Measurements from ENCODE around the gene ABCB10. TPM values are rescaled to one million over a fixed set of nuclear protein-coding genes. Genes with fewer than 3 reads are reported as not detected.

The ABCB10 gene
- total RNA-seq (2021) (20.0 and 23.3 TPM in 2 replicates), Bru-seq, nascent RNA (percentile 70 among the genes with signal in this experiment), BruChase-seq, experiment 1, labeled RNA remaining after a 2-hour chase (percentile 79 among the genes with signal in this experiment), BruChase-seq, experiment 2, labeled RNA remaining after a 6-hour chase (percentile 81 among the genes with signal in this experiment)
- long read RNA-seq, transcript ABCB10-201 (13 exons, 3,857 nt): major isoform, 44 of 56 reads
- long read RNA-seq, partial matches to known transcripts: 4 of 56 reads
- long read RNA-seq, other reads (novel, unspliced or antisense): 8 of 56 reads

GRCh38 chr1:229558460-229559335 is at the start of gene ABCB10:
Gene ABCB10, minus strand, starts transcription at chr1:229558707. Its CDS starts 55 bp downstream, at chr1:229558652.
- H3K9me3 ChIP-seq (ENCODE audit: low read depth, low read length, poor library complexity, severe bottlenecking): no peaks in the 10 kb centered on the region
- no peaks in the 10 kb centered on the region for H3K36me3 ChIP-seq (ENCODE audit: insufficient read depth, low read length, poor library complexity, severe bottlenecking)
- peak; percentile 98 for DNase-seq (ENCODE audit: low spot score)
- no peaks in the 10 kb centered on the region for H3K27me3 ChIP-seq (replicated peaks; ENCODE audit: insufficient read depth, low read depth, low read length, poor library complexity)
- TF ChIP-seq CTCF (conservative IDR thresholded peaks at IDR 0.05; ENCODE audit: low read depth, low read length) (peak; percentile 94), EZH2 (IDR thresholded peaks at IDR 0.05; ENCODE audit: borderline replicate concordance, low read depth, low read length, poor library complexity, severe bottlenecking) (no peak)
- peak within 1 kb of the TSS; percentile 75 for H3K27ac ChIP-seq (ENCODE audit: low read depth, low read length, poor library complexity, severe bottlenecking)
- H3K4me3 ChIP-seq (ENCODE audit: low read depth, low read length, poor library complexity, severe bottlenecking): peak within 1 kb of the TSS; percentile 94
- CTCF ChIA-PET: interaction anchor here (0.6 to 1.2 kb wide), 5 partner anchors 9 to 85 kb away, joined by 3 to 4 read pairs (median 3); partner anchors contain the start of gene NUP133
- intact Hi-C loops (cut with micrococcal nuclease; ENCODE audit: unreplicated experiment): loop anchor here (1.0 kb wide), 1 partner anchor 68 kb away; the partner anchor contains the start of genes TAF5L and URB2
- BruUV-seq (replicated peaks): no TSS peak
- POLR2A ChIA-PET (ENCODE audit: low non-redundant PET): interaction anchor here (0.5 to 0.7 kb wide), 4 partner anchors 21 to 1433 kb away, joined by 3 to 14 read pairs (median 9); no protein-coding TSS in a partner anchor
- peaks cover 19% of the 10 kb centered on the region for H3K4me1 ChIP-seq (ENCODE audit: insufficient read depth, low read length, poor library complexity, severe bottlenecking)

- POLR2A ChIA-PET (ENCODE audit: low non-redundant PET): no interaction called here
- Histone ChIP-seq H3K27me3 (replicated peaks; ENCODE audit: insufficient read depth, low read depth, low read length, poor library complexity) (no peaks in the 10 kb centered on the region), H3K4me3 (ENCODE audit: low read depth, low read length, poor library complexity, severe bottlenecking) (no peak overlapping the region), H3K4me1 (ENCODE audit: insufficient read depth, low read length, poor library complexity, severe bottlenecking) (no peaks in the 10 kb centered on the region), H3K27ac (ENCODE audit: low read depth, low read length, poor library complexity, severe bottlenecking) (no peak overlapping the region), H3K9me3 (ENCODE audit: low read depth, low read length, poor library complexity, severe bottlenecking) (no peaks in the 10 kb centered on the region), H3K36me3 (ENCODE audit: insufficient read depth, low read length, poor library complexity, severe bottlenecking) (peaks cover 58% of the 10 kb centered on the region)
- TF ChIP-seq EZH2 (IDR thresholded peaks at IDR 0.05; ENCODE audit: borderline replicate concordance, low read depth, low read length, poor library complexity, severe bottlenecking) (no peak), CTCF (conservative IDR thresholded peaks at IDR 0.05; ENCODE audit: low read depth, low read length) (no peak)
- intact Hi-C loops (cut with micrococcal nuclease; ENCODE audit: unreplicated experiment): no loop called here
- CTCF ChIA-PET: no interaction called here
- no peak for DNase-seq (ENCODE audit: low spot score)
- no TSS peak for BruUV-seq (replicated peaks)
Measured at GRCh38 chr1:229607370-229607769, 48.9 kb upstream of the ABCB10 start.

- no peak for DNase-seq (ENCODE audit: low spot score)
- Histone ChIP-seq H3K27ac (ENCODE audit: low read depth, low read length, poor library complexity, severe bottlenecking) (no peak overlapping the region), H3K4me3 (ENCODE audit: low read depth, low read length, poor library complexity, severe bottlenecking) (no peak overlapping the region), H3K36me3 (ENCODE audit: insufficient read depth, low read length, poor library complexity, severe bottlenecking) (peaks cover 45% of the 10 kb centered on the region), H3K9me3 (ENCODE audit: low read depth, low read length, poor library complexity, severe bottlenecking) (no peaks in the 10 kb centered on the region), H3K4me1 (ENCODE audit: insufficient read depth, low read length, poor library complexity, severe bottlenecking) (no peaks in the 10 kb centered on the region), H3K27me3 (replicated peaks; ENCODE audit: insufficient read depth, low read depth, low read length, poor library complexity) (no peaks in the 10 kb centered on the region)
- BruUV-seq (replicated peaks): no TSS peak
- no peak for TF ChIP-seq EZH2 (IDR thresholded peaks at IDR 0.05; ENCODE audit: borderline replicate concordance, low read depth, low read length, poor library complexity, severe bottlenecking)
- no peak for TF ChIP-seq CTCF (conservative IDR thresholded peaks at IDR 0.05; ENCODE audit: low read depth, low read length)
- ChIA-PET POLR2A (ENCODE audit: low non-redundant PET) (no interaction called here), CTCF (no interaction called here)
- intact Hi-C loops (cut with micrococcal nuclease; ENCODE audit: unreplicated experiment): no loop called here
Measured at GRCh38 chr1:229603371-229604005, 45.0 kb upstream of the ABCB10 start.

Measured in A673 (cell line).